ENCODE data around the gene RPL32. TPM values are rescaled to one million over a fixed set of nuclear protein-coding genes. Genes with fewer than 3 reads are reported as not detected.

The RPL32 gene
- total and polyA plus RNA-seq, 2 of the 4 experiments (the other 2 are of a cell fraction) = 566 to 1,856 TPM

GRCh38 chr3:12865271-12865670 lies 23.9 kb upstream of the RPL32 start:
- Histone ChIP-seq H3K4me2 (ENCODE audit: low read depth, low read length) (no peak overlapping the region), H4K5ac (ENCODE audit: low read depth, low read length) (no peak overlapping the region), H3K23ac (ENCODE audit: low read depth, low read length) (no peak overlapping the region), H2BK120ac (ENCODE audit: low read depth, low read length) (no peak overlapping the region), H3K14ac (replicated peaks; ENCODE audit: low read depth, low read length) (no peak overlapping the region), H3K4me3 (ENCODE audit: insufficient read depth, low read depth, low read length) (no peak overlapping the region), H2AFZ (replicated peaks; ENCODE audit: low read length, poor library complexity) (no peak overlapping the region), H3K9ac (ENCODE audit: low read depth, low read length) (no peak overlapping the region), H3K4ac (ENCODE audit: low read depth, low read length) (no peak overlapping the region), H2BK20ac (ENCODE audit: low read depth, low read length) (no peak overlapping the region), H2AK9ac (replicated peaks; ENCODE audit: low read depth, low read length, poor library complexity) (no peak overlapping the region), H2BK15ac (ENCODE audit: low read depth, low read length) (no peak overlapping the region), H3K18ac (ENCODE audit: low read depth, low read length) (no peak overlapping the region), H4K20me1 (ENCODE audit: insufficient read depth, low read length) (no peaks in the 10 kb centered on the region), H2AK5ac (ENCODE audit: low read depth, low read length) (no peak overlapping the region), H3K56ac (ENCODE audit: extremely low read depth, insufficient read depth, low read length) (no peak overlapping the region), H3K27me3 (ENCODE audit: control insufficient read depth, insufficient read depth, low read length) (peaks cover 31% of the 10 kb centered on the region), H3K9me3 (ENCODE audit: control insufficient read depth, insufficient read depth, low read length) (peaks cover 7% of the 10 kb centered on the region), H4K8ac (ENCODE audit: low read depth in 2 of 2, low read length in 2 of 2) (no peak overlapping the region), H3K27ac (ENCODE audit: insufficient read depth, low read length) (no peak overlapping the region), H3K4me1 (ENCODE audit: control insufficient read depth, insufficient read depth, low read length) (no peaks in the 10 kb centered on the region; the same call in 1 of the 2 replicates), H3K79me1 (ENCODE audit: low read depth in 1 of 2, low read length in 2 of 2) (no peaks in the 10 kb centered on the region), H3K36me3 (ENCODE audit: control insufficient read depth, insufficient read depth, low read length) (no peaks in the 10 kb centered on the region), H3K9me1 (ENCODE audit: insufficient read depth, low read length) (no peaks in the 10 kb centered on the region; the same call in 1 of the 2 replicates), H2BK5ac (ENCODE audit: low read depth, low read length, poor library complexity, severe bottlenecking) (no peak overlapping the region), H4K91ac (ENCODE audit: insufficient read depth, low read depth, low read length) (no peak overlapping the region)
- DNase-seq = no peak
- in situ Hi-C loops (cut with MboI; ENCODE audit: low sequenced_read_pairs) (no loop called here), dilution Hi-C loops (cut with HindIII; ENCODE audit: low sequenced_read_pairs, unreplicated experiment) (no loop called here), intact Hi-C loops (cut with micrococcal nuclease) (no loop called here)
- 60% methylated on average over 1 of the region's 4 CpGs; no CpG with 5 or more reads in 1 of the 2 experiments for WGBS, 2 experiments (ENCODE audit: extremely low coverage in 2 of 2, insufficient read length in 1 of 2)
- ChIA-PET CTCF (interaction anchor here (1.1 kb wide), 1 partner anchor 12 kb away, joined by 3 read pairs; no protein-coding TSS in a partner anchor), POLR2A (ENCODE audit: unreplicated experiment) (no interaction called here)
- no TSS peak for BruUV-seq (replicated peaks)
- ATAC-seq (ENCODE audit: low read depth) = no peak
- TF ChIP-seq RCOR1 (IDR thresholded peaks at IDR 0.05; ENCODE audit: insufficient replicate concordance, low read length) (no peak), POLR2A (IDR thresholded peaks at IDR 0.05; ENCODE audit: low read depth, low read length) (no peak), MXI1 (IDR thresholded peaks at IDR 0.05; ENCODE audit: borderline replicate concordance, low read depth, low read length) (no peak), CEBPB (IDR thresholded peaks at IDR 0.05; ENCODE audit: low read depth, low read length) (no peak), USF2 (IDR thresholded peaks at IDR 0.05; ENCODE audit: low read depth, low read length) (no peak), CTCF (conservative IDR thresholded peaks at IDR 0.05; ENCODE audit: low read depth, low read length) (no peak), ELK1 (IDR thresholded peaks at IDR 0.05; ENCODE audit: borderline replicate concordance, low read depth, low read length) (no peak), CHD1 (IDR thresholded peaks at IDR 0.05; ENCODE audit: low read depth, low read length) (no peak), NFE2L2 (IDR thresholded peaks at IDR 0.05; ENCODE audit: low read depth, low read length) (no peak), BHLHE40 (IDR thresholded peaks at IDR 0.05; ENCODE audit: low read depth, low read length) (no peak), RFX5 (IDR thresholded peaks at IDR 0.05; ENCODE audit: low read depth, low read length) (no peak), MAZ (IDR thresholded peaks at IDR 0.05; ENCODE audit: borderline replicate concordance, low read depth, low read length) (no peak), SMC3 (IDR thresholded peaks at IDR 0.05; ENCODE audit: low read depth, low read length) (no peak), RAD21 (IDR thresholded peaks at IDR 0.05; ENCODE audit: low read length) (no peak), MAFK (IDR thresholded peaks at IDR 0.05; ENCODE audit: low read depth, low read length) (no peak), FOS (IDR thresholded peaks at IDR 0.05; ENCODE audit: low read depth, low read length) (no peak)
